Stimulated activated CD8-positive, alpha-beta memory T cell treated with anti-CD3 and anti-CD28 coated beads, Interleukin-2, amount 100 ng/mL, for 48 hours (primary cell): ENCODE data around the gene GPATCH4.
A peak's percentile ranks its signal among the peaks of the same experiment; 100 is the strongest.
"Not testable (repeated sequence)": the region's sequence is repeated elsewhere in the genome, so short reads cannot be mapped to it uniquely, and the experiment has no call there.

Source experiments
- DNase-seq, 2 donors: peaks; one replicate each; pipeline ENCODE4 v3.0.0-alpha.2; 2020; ENCODE audit warnings: low read depth in 2 of 2

Gene GPATCH4

GRCh38 chr1:156601122-156601830 is at the start of gene GPATCH4:
Gene GPATCH4, minus strand, starts transcription at chr1:156601479.
- DNase-seq: peak; percentile 65 to 71

GRCh38 chr1:156648951-156649350 is 47.7 kb upstream of the GPATCH4 start:
- DNase-seq: no peak

- DNase-seq: no peak
These were observed 47.2 kb upstream of the GPATCH4 start for GRCh38 chr1:156648496-156648895.

GRCh38 chr1:156647351-156647750 is 46.1 kb upstream of the GPATCH4 start:
- no peak for DNase-seq

- DNase-seq: no peak
These were observed 45.5 kb upstream of the GPATCH4 start for GRCh38 chr1:156646738-156647211.

GRCh38 chr1:156645666-156646065 is 44.4 kb upstream of the GPATCH4 start:
- no peak for DNase-seq

GRCh38 chr1:156645056-156645455 is 43.8 kb upstream of the GPATCH4 start:
- DNase-seq: no peak

GRCh38 chr1:156644640-156645039 is 43.4 kb upstream of the GPATCH4 start:
- DNase-seq: no peak

GRCh38 chr1:156644146-156644545 is 42.9 kb upstream of the GPATCH4 start:
- DNase-seq: no peak

GRCh38 chr1:156643778-156644092 is 42.5 kb upstream of the GPATCH4 start:
- DNase-seq: no peak

GRCh38 chr1:156643049-156643777 is 41.9 kb upstream of the GPATCH4 start:
- no peak for DNase-seq

GRCh38 chr1:156642265-156643048 is 41.2 kb upstream of the GPATCH4 start:
- DNase-seq: no peak

- DNase-seq: no peak
These were observed 40.5 kb upstream of the GPATCH4 start, which contains the start of gene BCAN for GRCh38 chr1:156641761-156642264. Gene BCAN, plus strand, starts transcription at chr1:156642117. Its CDS starts 3,938 bp downstream, at chr1:156646055.

GRCh38 chr1:156640842-156641706 is 39.8 kb upstream of the GPATCH4 start:
- DNase-seq: no peak

GRCh38 chr1:156639601-156640101 is 38.4 kb upstream of the GPATCH4 start:
- DNase-seq: no peak

- DNase-seq: no peak
These were observed 37.1 kb upstream of the GPATCH4 start for GRCh38 chr1:156638189-156638985.

GRCh38 chr1:156632355-156632754 is 31.1 kb upstream of the GPATCH4 start:
- no peak for DNase-seq

- not testable (repeated sequence) for DNase-seq
These were observed 29.9 kb upstream of the GPATCH4 start for GRCh38 chr1:156631152-156631551.

- no peak for DNase-seq
These were observed 28.7 kb upstream of the GPATCH4 start for GRCh38 chr1:156629823-156630449.
